HCT116 (cell line): Measurements from ENCODE around the gene PIPOX. TPM values are rescaled to one million over a fixed set of nuclear protein-coding genes. Genes with fewer than 3 reads are reported as not detected.

Experiments used
- ATAC-seq: fragments of 200-7000 bp; cut with Tn5 transposase; 2 replicates; pipeline ENCODE4 v1.9.1; 2020; ENCODE audit warnings: mild to moderate bottlenecking, moderate library complexity
- BruUV-seq: library from RNA; stranded (reverse); fragments of 400-500 nt; replicated peaks from 2 replicates; lab custom pipeline; 2021; lab: Mats Ljungman, UMichigan
- CTCF ChIA-PET: fragments of 300-600 bp; sonication (Branson Sonifier 250); formaldehyde crosslinking; loops from one replicate; lab custom pipeline; 2021; ENCODE audit warnings: antibody characterized with exemption; lab: Charles Lee
- POLR2A ChIA-PET: fragments of 300-600, 350-600 bp; sonication (Branson Sonifier 250); formaldehyde crosslinking; loops from one replicate; lab custom pipeline; 2021; ENCODE audit warnings: antibody characterized with exemption; lab: Charles Lee
- RAD21 ChIA-PET, 2 experiments: fragments of 300-600 bp; sonication (Branson Sonifier 250); formaldehyde crosslinking; loops; one replicate each; lab custom pipeline; 2023; ENCODE audit warnings: low total read pairs in 2 of 2; ENCODE audit not compliant: uncharacterized antibody in 2 of 2, unreplicated experiment in 2 of 2, low non-redundant PET in 1 of 2; lab: Charles Lee
- DNase-seq: peaks from one replicate; pipeline ENCODE4 v3.0.0-alpha.2; 2010; ENCODE audit warnings: low read depth, low spot score
- H2AFZ ChIP-seq: fragments of 200-600 bp; shearing (Covaris generic), sonication (generic); 2 replicates; pipeline ENCODE4 v1.6.1; 2017; ENCODE audit warnings: low read depth, mixed run types, mixed read lengths, antibody characterized with exemption, low read length; ENCODE audit not compliant: poor library complexity, severe bottlenecking
- H3K27ac ChIP-seq: 2 replicates; pipeline ENCODE4 v1.5.1; 2012; ENCODE audit warnings: low read depth, low read length
- H3K27me3 ChIP-seq: fragments of 200-600 bp; sonication (generic); 2 replicates; pipeline ENCODE4 v1.6.1; 2016; ENCODE audit warnings: mixed run types, low read length, mixed read lengths; ENCODE audit not compliant: insufficient read depth
- H3K36me3 ChIP-seq, 2 experiments: fragments of 200-500 bp in 1 of 2; fragments of 200-600 bp in 1 of 2; sonication (Bioruptor generic) in 1 of 2; sonication (generic) in 1 of 2; 2 replicates each; pipeline versions ENCODE4 v1.5.1 to v1.6.1; 2014 to 2016; ENCODE audit warnings: low read length in 2 of 2, inconsistent platforms in 1 of 2, mixed read lengths in 1 of 2, mixed run types in 1 of 2; ENCODE audit not compliant: insufficient read depth in 2 of 2, control insufficient read depth in 1 of 2
- H3K4me1 ChIP-seq, 2 experiments: fragments of 200-600 bp in 1 of 2; sonication (generic) in 1 of 2; 2 replicates each; pipeline versions ENCODE4 v1.5.1 to v1.6.1; 2012 to 2017; ENCODE audit warnings: low read length in 2 of 2, inconsistent platforms in 1 of 2, mild to moderate bottlenecking in 1 of 2, mixed read lengths in 1 of 2, mixed run types in 1 of 2, moderate library complexity in 1 of 2; ENCODE audit not compliant: insufficient read depth in 2 of 2, control insufficient read depth in 1 of 2
- H3K4me2 ChIP-seq: fragments of 200-600 bp; sonication (generic); 2 replicates; pipeline ENCODE4 v1.6.1; 2017; ENCODE audit warnings: mixed run types, low read length, mixed read lengths
- H3K4me3 ChIP-seq, 2 experiments: fragments of 200-600 bp in 1 of 2; sonication (generic) in 1 of 2; replicated peaks in 1 of 2; 2 replicates each; pipeline ENCODE4 v1.5.1; 2011 to 2016; ENCODE audit warnings: low read length in 2 of 2, control low read depth in 1 of 2, low read depth in 1 of 2, mild to moderate bottlenecking in 1 of 2, mixed read lengths in 1 of 2, mixed run types in 1 of 2
- H3K79me2 ChIP-seq: fragments of 200-600 bp; sonication (generic); 2 replicates; pipeline ENCODE4 v1.6.1; 2017; ENCODE audit warnings: mild to moderate bottlenecking, mixed run types, low read length, moderate library complexity, mixed read lengths; ENCODE audit not compliant: insufficient read depth
- H3K9ac ChIP-seq: fragments of 200-600 bp; sonication (generic); 2 replicates; pipeline ENCODE4 v1.6.1; 2016; ENCODE audit warnings: low read length, mixed read lengths
- H3K9me2 ChIP-seq: fragments of 200-600 bp; sonication (generic), shearing (Covaris generic); 2 replicates; pipeline ENCODE4 v1.6.1; 2017; ENCODE audit warnings: mixed run types, mild to moderate bottlenecking, moderate library complexity; ENCODE audit not compliant: insufficient read depth
- H3K9me3 ChIP-seq, 2 experiments: fragments of 200-500 bp in 1 of 2; fragments of 200-600 bp in 1 of 2; sonication (Bioruptor generic) in 1 of 2; sonication (generic) in 1 of 2; 2 replicates each; pipeline ENCODE4 v1.6.1; 2014 to 2017; ENCODE audit warnings: low read length in 2 of 2, mixed read lengths in 2 of 2, inconsistent platforms in 1 of 2, low read depth in 1 of 2, mild to moderate bottlenecking in 1 of 2, mixed run types in 1 of 2, moderate library complexity in 1 of 2; ENCODE audit not compliant: control insufficient read depth in 1 of 2, insufficient read depth in 1 of 2
- H4K20me1 ChIP-seq: fragments of 200-600 bp; sonication (generic), shearing (Covaris generic); 2 replicates; pipeline ENCODE4 v1.6.1; 2017; ENCODE audit warnings: mixed run types, mild to moderate bottlenecking, moderate library complexity; ENCODE audit not compliant: insufficient read depth
- ELF1 ChIP-seq: IDR thresholded peaks from 2 replicates; pipeline ENCODE4 v1.6.1; 2012; ENCODE audit warnings: low read depth, borderline replicate concordance
- EZH2phosphoT487 ChIP-seq: fragments of 200-600 bp; IDR thresholded peaks from 2 replicates; pipeline ENCODE4 v1.6.1; 2018; ENCODE audit warnings: antibody characterized with exemption, borderline replicate concordance
- SP1 ChIP-seq: IDR thresholded peaks from 2 replicates; pipeline ENCODE4 v1.6.1; 2012; ENCODE audit warnings: low read depth
- SRF ChIP-seq: IDR thresholded peaks from 2 replicates; pipeline ENCODE4 v1.6.1; 2012; ENCODE audit warnings: low read depth
- ZFX ChIP-seq: fragments of 450-650 bp; IDR thresholded peaks from 2 replicates; pipeline ENCODE4 v1.6.1; 2017
- ZNF274 ChIP-seq: fragments of 200-500 bp; sonication (Bioruptor generic); IDR thresholded peaks from 2 replicates; pipeline ENCODE4 v1.6.1; 2014; ENCODE audit warnings: mild to moderate bottlenecking, low read depth, low read length, inconsistent platforms
- intact Hi-C: fragments of 100-400 bp; cut with micrococcal nuclease; formaldehyde crosslinking; loops from 2 replicates; pipeline ENCODE4 v1.10.0; 2022
- total RNA-seq: library from RNA; stranded (reverse); gene quantifications from one replicate; pipeline ENCODE4 v1.2.1, GENCODE V29; 2021; ENCODE audit not compliant: unreplicated experiment
- TF ChIP-seq, protein P1 (sequence below): IDR thresholded peaks from 2 replicates; pipeline ENCODE4 v1.6.1; 2012
- TF ChIP-seq, protein P2 (sequence below), 3 experiments: fragments of 200-600 bp in 1 of 3; sonication (generic) in 1 of 3; IDR thresholded peaks in 2 of 3; conservative IDR thresholded peaks in 1 of 3; 2 replicates each; pipeline ENCODE4 v1.5.1; 2012 to 2017; ENCODE audit warnings: low read depth in 2 of 3, low read length in 2 of 3, antibody characterized with exemption in 1 of 3, borderline replicate concordance in 1 of 3, control low read depth in 1 of 3, mild to moderate bottlenecking in 1 of 3, mixed read lengths in 1 of 3, mixed run types in 1 of 3, moderate library complexity in 1 of 3; ENCODE audit not compliant: insufficient read depth in 1 of 3

The PIPOX gene
- total RNA-seq, 1 experiment from 2014 or later: 1.8 TPM

DNA sequence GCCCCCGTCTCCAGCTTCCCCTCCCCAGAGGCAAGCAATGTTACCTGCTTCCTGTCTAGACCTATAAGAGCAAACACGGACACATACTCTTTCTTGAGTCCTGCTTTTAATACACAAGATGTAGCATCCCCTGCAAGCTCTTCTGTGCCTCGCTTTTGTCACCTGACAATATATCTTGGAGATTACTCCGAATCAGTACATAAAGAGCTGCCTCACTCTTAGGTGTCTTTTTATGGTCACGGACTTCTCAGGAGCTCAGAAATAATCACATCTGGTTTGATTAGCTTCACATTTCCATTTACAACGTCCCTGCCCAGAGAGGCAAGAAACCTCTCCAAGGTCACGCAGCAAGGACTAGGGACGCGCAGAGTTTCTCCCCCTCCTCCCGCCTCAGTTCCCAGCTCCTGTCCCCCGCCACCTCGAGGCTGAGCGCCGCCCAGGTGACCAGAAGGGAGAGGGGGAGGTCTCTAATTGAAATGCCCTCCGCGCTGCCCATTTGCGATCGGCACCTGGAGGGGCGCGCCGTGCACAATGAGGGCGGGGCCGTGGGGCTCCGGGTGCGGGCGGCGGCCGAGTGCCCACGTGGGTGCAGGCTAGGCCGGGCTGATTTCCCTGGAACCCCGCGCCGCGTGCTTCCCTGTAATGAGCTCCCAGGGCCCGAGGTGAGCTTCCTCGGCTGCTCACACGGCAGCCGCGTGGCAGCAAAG lies 23.3 kb upstream of the PIPOX start:
- Histone ChIP-seq H3K4me1 (no peaks in the 10 kb centered on the region), H3K9ac (no peak overlapping the region), H2AFZ (no peak overlapping the region), H3K4me3 (no peak overlapping the region), H3K9me2 (no peaks in the 10 kb centered on the region), H3K79me2 (no peaks in the 10 kb centered on the region), H4K20me1 (no peaks in the 10 kb centered on the region), H3K9me3 (no peaks in the 10 kb centered on the region), H3K4me2 (no peak overlapping the region), H3K27me3 (peaks cover 61% of the 10 kb centered on the region), H3K27ac (no peak overlapping the region), H3K36me3 (no peaks in the 10 kb centered on the region)
- no peak for ATAC-seq
- intact Hi-C loops: no loop called here
- ChIA-PET RAD21 (no interaction called here), POLR2A (no interaction called here), CTCF (no interaction called here)
- TF ChIP-seq, protein P1, sequence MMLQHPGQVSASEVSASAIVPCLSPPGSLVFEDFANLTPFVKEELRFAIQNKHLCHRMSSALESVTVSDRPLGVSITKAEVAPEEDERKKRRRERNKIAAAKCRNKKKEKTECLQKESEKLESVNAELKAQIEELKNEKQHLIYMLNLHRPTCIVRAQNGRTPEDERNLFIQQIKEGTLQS: no peak
- TF ChIP-seq SP1: no peak
- no peak for TF ChIP-seq ZNF274
- no peak for TF ChIP-seq ZFX
- TF ChIP-seq ELF1: no peak
- no peak for TF ChIP-seq EZH2phosphoT487
- TF ChIP-seq, protein P2, sequence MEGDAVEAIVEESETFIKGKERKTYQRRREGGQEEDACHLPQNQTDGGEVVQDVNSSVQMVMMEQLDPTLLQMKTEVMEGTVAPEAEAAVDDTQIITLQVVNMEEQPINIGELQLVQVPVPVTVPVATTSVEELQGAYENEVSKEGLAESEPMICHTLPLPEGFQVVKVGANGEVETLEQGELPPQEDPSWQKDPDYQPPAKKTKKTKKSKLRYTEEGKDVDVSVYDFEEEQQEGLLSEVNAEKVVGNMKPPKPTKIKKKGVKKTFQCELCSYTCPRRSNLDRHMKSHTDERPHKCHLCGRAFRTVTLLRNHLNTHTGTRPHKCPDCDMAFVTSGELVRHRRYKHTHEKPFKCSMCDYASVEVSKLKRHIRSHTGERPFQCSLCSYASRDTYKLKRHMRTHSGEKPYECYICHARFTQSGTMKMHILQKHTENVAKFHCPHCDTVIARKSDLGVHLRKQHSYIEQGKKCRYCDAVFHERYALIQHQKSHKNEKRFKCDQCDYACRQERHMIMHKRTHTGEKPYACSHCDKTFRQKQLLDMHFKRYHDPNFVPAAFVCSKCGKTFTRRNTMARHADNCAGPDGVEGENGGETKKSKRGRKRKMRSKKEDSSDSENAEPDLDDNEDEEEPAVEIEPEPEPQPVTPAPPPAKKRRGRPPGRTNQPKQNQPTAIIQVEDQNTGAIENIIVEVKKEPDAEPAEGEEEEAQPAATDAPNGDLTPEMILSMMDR (IDR thresholded peaks at IDR 0.05 in 2 of 3, conservative IDR thresholded peaks at IDR 0.05 in 1 of 3; ENCODE audit: borderline replicate concordance in 1 of 3, insufficient read depth in 1 of 3, low read depth in 2 of 3, low read length in 2 of 3): no peak
- TF ChIP-seq SRF: no peak
- BruUV-seq: no TSS peak
- no peak for DNase-seq
